SH-SY5Y (cell line): ENCODE results near the gene PRKCH.

ENCODE experiments used
- GATA2 ChIP-seq: IDR thresholded peaks from 2 replicates; pipeline ENCODE4 v1.6.1; 2011; ENCODE audit warnings: mild to moderate bottlenecking, low read depth, low read length
- GATA3 ChIP-seq: IDR thresholded peaks from 2 replicates; pipeline ENCODE4 v1.6.1; 2011; ENCODE audit warnings: low read depth, mild to moderate bottlenecking, low read length, moderate library complexity

The PRKCH gene

GRCh38 chr14:61538464-61539022 lies 217.2 kb downstream of the PRKCH start:
- no peak for TF ChIP-seq GATA2
- no peak for TF ChIP-seq GATA3

DNA sequence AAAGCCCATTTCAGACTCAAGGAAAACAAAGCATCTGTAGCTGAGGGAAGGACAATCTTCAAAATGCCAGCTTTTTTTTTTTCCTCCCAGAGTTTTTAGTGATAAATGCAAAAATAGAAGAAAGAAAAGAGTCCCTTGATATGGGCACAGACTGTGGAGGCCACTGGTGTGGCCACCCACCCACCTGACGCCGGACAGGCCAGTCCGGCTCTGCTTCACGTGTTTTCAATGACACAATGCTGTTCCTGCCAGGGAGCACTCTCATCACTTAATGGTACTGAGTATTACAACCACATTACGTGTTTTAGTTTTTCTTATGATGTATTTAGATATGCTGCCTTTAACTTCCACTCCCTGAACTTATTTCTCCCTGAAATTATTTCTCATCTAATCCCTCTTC lies 218.3 kb downstream of the PRKCH start:
- TF ChIP-seq GATA2 = no peak

DNA sequence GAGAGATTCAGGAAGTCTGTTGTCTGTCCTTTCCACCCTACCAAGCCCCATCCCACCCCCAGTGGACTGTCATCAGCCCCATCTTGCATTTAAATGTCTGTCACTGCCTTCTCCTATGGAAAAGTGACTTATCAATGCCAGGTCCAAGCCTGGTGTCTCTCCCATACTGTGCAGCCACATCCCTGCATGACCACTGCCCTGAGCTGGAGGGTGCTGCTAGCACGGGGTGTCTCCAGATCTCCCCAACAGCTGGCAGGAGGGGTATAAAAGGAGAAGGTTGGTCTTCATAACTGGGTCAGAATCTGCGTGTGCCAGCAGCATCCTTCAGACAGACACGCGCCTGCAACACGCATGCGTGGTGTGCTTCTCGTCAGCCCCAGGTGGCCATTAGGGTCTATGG lies 219.6 kb downstream of the PRKCH start:
- TF ChIP-seq GATA2 = no peak
- TF ChIP-seq GATA3 = no peak

GRCh38 chr14:61542848-61543790 lies 221.7 kb downstream of the PRKCH start:
- TF ChIP-seq GATA2 = no peak
- no peak for TF ChIP-seq GATA3

- TF ChIP-seq GATA2 (no peak), GATA3 (no peak)
Observed at GRCh38 chr14:61543946-61544345, 222.6 kb downstream of the PRKCH start.

GRCh38 chr14:61544448-61545330 lies 223.3 kb downstream of the PRKCH start:
- TF ChIP-seq GATA2 = no peak
- TF ChIP-seq GATA3 = no peak

GRCh38 chr14:61545726-61546455 lies 224.5 kb downstream of the PRKCH start:
- no peak for TF ChIP-seq GATA2
- TF ChIP-seq GATA3 = no peak

DNA sequence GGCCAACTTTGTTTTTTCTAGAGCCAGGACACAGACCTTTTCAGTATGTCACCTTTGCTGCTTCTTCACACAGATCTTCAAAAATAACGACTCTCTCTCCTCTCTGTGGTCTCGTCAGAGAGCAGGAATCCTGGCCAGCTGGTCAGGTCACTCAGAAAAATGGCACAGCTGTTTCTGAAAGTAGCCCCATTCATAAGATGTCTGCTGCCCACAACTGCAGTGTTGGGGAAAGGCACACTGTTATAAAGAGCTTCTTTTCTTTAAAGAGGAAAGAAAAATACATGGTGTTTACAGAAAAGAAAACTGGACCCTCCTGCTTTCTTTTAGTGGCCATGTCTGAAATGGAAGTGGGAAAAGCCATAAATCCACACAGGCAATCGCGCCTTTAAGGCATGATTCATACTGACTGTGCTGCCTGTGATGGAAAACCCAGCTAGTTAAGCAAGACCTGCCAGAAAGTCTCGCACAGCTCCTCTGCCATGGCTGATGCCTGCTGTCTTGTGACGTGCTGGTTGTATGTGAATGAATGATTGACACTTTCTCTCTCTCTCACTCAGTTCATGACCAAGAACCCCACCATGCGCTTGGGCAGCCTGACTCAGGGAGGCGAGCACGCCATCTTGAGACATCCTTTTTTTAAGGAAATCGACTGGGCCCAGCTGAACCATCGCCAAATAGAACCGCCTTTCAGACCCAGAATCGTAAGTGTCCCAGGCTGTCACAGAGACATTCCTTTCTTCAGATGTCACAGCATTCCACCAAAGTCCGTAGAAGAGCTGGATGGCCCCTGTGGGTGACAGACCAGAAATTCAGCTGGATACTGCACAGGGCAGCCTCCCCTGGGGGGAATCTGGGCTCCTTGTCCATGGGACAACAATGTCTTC lies 226.0 kb downstream of the PRKCH start:
- no peak for TF ChIP-seq GATA2
- no peak for TF ChIP-seq GATA3

- TF ChIP-seq GATA2 = no peak
- no peak for TF ChIP-seq GATA3
Observed at GRCh38 chr14:61549425-61549824, 228.0 kb downstream of the PRKCH start.

DNA sequence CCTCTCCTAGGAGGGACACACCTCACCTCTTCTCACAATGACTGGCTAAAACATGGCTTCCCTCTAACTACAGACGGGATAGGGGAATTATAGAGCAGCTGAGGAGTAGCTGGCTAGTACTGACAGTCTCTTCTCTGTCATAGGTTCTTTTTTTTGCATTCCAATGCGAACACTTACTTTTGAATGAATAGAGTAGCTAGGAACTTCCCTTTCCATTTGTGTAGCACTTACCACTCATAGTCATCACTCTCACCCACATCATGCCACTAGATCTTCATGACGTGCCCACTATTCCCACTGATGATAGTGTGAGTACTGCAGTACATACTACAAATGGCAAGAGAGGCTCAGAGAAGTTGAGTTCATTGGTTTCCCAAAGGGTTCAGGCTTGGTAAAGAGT lies 230.0 kb downstream of the PRKCH start:
- TF ChIP-seq GATA2 (no peak), GATA3 (no peak)

DNA sequence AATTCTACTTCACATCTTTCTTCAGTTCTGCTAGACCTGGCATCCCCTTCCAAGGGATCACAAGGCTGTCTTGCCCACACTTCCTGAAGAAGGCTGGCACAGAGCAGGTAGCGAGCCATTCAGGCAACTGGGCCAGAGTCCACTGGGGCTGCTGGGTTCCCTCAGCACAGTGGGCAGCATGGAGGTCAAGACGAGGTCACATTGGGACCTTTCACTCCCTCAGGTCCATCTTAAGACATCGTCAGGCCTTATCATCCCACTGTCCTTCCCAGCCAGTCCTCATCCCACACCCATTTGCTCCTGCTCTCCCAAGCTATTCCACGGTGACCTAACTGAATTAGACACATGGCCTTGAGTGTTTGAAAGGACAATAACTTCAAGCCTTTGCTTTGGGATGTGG lies 230.9 kb downstream of the PRKCH start:
- no peak for TF ChIP-seq GATA3

DNA sequence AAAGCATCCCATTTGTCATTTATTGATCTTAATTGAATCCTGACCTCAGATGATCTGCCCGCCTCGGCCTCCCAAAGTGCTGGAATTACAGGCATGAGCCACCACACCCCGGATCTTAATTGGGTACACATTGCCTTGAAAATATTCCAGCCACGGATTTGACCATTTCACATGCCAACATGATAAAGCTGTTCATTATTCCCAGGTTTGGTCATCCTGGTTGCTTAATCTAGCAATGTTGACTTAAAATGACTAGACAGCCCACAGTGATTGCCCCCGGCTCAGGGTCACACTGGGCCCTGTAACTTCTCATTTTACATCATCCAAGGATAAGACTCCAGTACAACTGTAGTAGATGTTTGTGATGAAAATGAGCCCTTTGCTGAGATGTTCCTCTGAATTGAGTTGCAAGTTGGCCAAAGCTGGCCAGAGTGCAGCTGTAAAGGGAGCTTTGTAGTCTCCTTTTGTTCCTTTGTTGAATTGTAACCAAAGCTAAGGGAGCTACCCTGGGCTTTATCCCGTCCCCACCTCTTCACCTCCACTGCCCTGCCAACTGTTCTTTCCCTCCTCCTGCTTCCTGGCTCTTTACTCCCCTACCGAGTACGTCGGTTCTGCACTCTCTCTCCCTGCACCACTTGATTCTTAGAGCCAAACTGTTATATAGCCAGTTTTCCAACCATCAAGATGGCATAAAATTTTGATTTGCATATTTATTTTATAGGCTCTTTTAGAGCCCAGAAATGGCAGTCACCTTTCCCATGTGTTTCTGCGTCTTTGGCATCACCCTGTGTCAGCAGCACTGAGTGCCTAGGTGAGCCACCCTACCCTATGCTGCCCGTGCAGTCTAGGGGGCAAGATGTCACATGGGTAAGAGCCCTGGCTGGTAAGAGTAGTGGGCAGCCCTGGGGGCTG lies 232.6 kb downstream of the PRKCH start:
- TF ChIP-seq GATA2 = no peak
- TF ChIP-seq GATA3 = no peak
